Kidney capillary endothelial cell (primary cell): ENCODE data around the gene ZNF319.

Experiments
- DNase-seq: peaks from one replicate; pipeline ENCODE4 v3.0.0-alpha.2; 2018; ENCODE audit warnings: low spot score

ZNF319 gene

GRCh38 chr16:57956270-57956808 lies 44.1 kb downstream of the ZNF319 start:
- no peak for DNase-seq

- no peak for DNase-seq
These were observed 44.8 kb downstream of the ZNF319 start for GRCh38 chr16:57955572-57956188.

- DNase-seq: no peak
These were observed 46.6 kb downstream of the ZNF319 start for GRCh38 chr16:57953857-57954256.

GRCh38 chr16:57952909-57953308 lies 47.6 kb downstream of the ZNF319 start:
- DNase-seq: no peak

GRCh38 chr16:57951204-57951960 lies 49.1 kb downstream of the ZNF319 start:
- DNase-seq: no peak

GRCh38 chr16:57950382-57950781 lies 50.1 kb downstream of the ZNF319 start:
- DNase-seq: peak; percentile 49

GRCh38 chr16:57949595-57950238 lies 50.8 kb downstream of the ZNF319 start:
- no peak for DNase-seq

GRCh38 chr16:57949013-57949412 lies 51.5 kb downstream of the ZNF319 start:
- DNase-seq: no peak

GRCh38 chr16:57948027-57948426 lies 52.4 kb downstream of the ZNF319 start:
- no peak for DNase-seq

GRCh38 chr16:57947261-57947660 lies 53.2 kb downstream of the ZNF319 start:
- DNase-seq: no peak

GRCh38 chr16:57946181-57946801 lies 54.2 kb downstream of the ZNF319 start:
- no peak for DNase-seq

GRCh38 chr16:57945740-57946138 lies 54.7 kb downstream of the ZNF319 start:
- DNase-seq: no peak

GRCh38 chr16:57944970-57945739 lies 55.3 kb downstream of the ZNF319 start:
- DNase-seq: no peak
